Measurements from ENCODE around the gene OR2H2. TPM values are rescaled to one million over a fixed set of nuclear protein-coding genes. Genes with fewer than 3 reads are reported as not detected.

Gene OR2H2
- total and polyA plus RNA-seq, 2 experiments from 2014 or later, result 0.86 TPM; not detected in 1

DNA sequence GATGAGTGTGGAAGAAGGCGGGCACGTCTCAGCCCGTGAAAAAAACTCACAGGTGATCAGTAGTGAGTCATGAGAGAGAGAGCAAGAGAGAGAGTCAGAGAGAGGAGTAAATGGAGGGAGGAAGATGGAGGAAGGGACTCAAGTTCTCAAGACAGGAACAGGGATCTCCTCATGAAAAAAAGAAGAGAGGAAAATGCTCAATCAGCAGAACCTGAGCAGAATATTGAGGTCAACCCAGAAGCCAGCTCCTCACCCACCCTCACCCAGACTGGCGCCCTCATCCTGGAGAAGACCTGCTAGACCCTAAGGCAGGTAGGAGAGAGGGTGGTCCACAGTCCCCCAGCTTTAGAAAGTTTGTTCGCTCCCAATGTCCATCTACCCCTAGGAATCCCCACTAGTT is 30.2 kb upstream of the OR2H2 start:
- peaks cover 10% of the 10 kb centered on the region; the same call in 2 of the 3 replicates for H3K9me3 Mint-ChIP-seq
- H3K27ac Mint-ChIP-seq, result no peak overlapping the region
- Histone ChIP-seq H3K79me2 (replicated peaks; ENCODE audit: insufficient read depth) (no peaks in the 10 kb centered on the region), H3K4me1 (ENCODE audit: insufficient read depth) (peaks cover 30% of the 10 kb centered on the region), H3K9me2 (ENCODE audit: insufficient read depth) (0 out of 2 replicates have a peak, but pooled peaks cover 4% of the 10 kb centered on the region), H3F3A (replicated peaks; ENCODE audit: low read depth) (no peaks in the 10 kb centered on the region; the same call in 1 of the 2 replicates), H4K20me1 (replicated peaks; ENCODE audit: insufficient read depth) (no peaks in the 10 kb centered on the region), H3K36me3 (ENCODE audit: insufficient read depth) (no peaks in the 10 kb centered on the region), H3K4me3 (no peak overlapping the region), H3K27ac (ENCODE audit: low read depth) (no peak overlapping the region), H3K27me3 (ENCODE audit: insufficient read depth) (peaks cover 56% of the 10 kb centered on the region), H2AFZ (no peak overlapping the region), H3K4me2 (no peak overlapping the region)
- no peak overlapping the region; the same call in 2 of the 3 replicates for H3K4me3 Mint-ChIP-seq
- peaks cover 51% of the 10 kb centered on the region for H3K27me3 Mint-ChIP-seq (ENCODE audit: insufficient read depth, low read depth, poor library complexity)
- H3K36me3 Mint-ChIP-seq (ENCODE audit: low read depth), result no peaks in the 10 kb centered on the region; the same call in 2 of the 3 replicates
- TF ChIP-seq EZH2phosphoT487 (IDR thresholded peaks at IDR 0.05; ENCODE audit: unreplicated experiment), result no peak
- TF ChIP-seq JUNB (IDR thresholded peaks at IDR 0.05; ENCODE audit: unreplicated experiment), result no peak
- TF ChIP-seq ZNF331 (CRISPR knock-in tag; IDR thresholded peaks at IDR 0.05; ENCODE audit: low read depth), result no peak
- TF ChIP-seq, protein P1, sequence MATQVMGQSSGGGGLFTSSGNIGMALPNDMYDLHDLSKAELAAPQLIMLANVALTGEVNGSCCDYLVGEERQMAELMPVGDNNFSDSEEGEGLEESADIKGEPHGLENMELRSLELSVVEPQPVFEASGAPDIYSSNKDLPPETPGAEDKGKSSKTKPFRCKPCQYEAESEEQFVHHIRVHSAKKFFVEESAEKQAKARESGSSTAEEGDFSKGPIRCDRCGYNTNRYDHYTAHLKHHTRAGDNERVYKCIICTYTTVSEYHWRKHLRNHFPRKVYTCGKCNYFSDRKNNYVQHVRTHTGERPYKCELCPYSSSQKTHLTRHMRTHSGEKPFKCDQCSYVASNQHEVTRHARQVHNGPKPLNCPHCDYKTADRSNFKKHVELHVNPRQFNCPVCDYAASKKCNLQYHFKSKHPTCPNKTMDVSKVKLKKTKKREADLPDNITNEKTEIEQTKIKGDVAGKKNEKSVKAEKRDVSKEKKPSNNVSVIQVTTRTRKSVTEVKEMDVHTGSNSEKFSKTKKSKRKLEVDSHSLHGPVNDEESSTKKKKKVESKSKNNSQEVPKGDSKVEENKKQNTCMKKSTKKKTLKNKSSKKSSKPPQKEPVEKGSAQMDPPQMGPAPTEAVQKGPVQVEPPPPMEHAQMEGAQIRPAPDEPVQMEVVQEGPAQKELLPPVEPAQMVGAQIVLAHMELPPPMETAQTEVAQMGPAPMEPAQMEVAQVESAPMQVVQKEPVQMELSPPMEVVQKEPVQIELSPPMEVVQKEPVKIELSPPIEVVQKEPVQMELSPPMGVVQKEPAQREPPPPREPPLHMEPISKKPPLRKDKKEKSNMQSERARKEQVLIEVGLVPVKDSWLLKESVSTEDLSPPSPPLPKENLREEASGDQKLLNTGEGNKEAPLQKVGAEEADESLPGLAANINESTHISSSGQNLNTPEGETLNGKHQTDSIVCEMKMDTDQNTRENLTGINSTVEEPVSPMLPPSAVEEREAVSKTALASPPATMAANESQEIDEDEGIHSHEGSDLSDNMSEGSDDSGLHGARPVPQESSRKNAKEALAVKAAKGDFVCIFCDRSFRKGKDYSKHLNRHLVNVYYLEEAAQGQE (IDR thresholded peaks at IDR 0.05; ENCODE audit: unreplicated experiment), result no peak
- peaks cover 44% of the 10 kb centered on the region for H3K4me1 Mint-ChIP-seq
- no peak for DNase-seq (ENCODE audit: low spot score)
- ATAC-seq, result no peak

DNA sequence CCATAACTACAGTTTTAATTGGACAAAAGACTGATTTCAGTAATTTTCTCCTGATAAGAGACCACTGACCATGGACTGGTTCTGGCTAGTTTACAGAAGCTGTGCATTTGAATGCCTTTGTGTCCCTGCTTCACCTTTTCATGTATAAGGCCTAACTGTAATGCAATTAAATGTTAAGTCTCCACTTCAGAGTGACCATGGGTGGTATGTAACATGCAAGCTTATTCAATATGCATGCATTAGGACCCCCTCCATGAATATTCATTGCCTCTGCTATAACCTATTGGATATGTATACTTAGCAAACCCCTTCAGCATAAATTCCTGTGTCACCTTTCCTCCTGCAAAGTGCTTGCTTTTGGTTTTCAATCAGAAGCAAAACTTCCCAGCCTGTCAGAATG is 27.6 kb upstream of the OR2H2 start:
- H3K4me2 ChIP-seq, result peak overlapping the region; percentile 16
- Mint-ChIP-seq H3K36me3 (ENCODE audit: low read depth) (no peaks in the 10 kb centered on the region; the same call in 2 of the 3 replicates), H3K9me3 (peaks cover 10% of the 10 kb centered on the region; the same call in 2 of the 3 replicates), H3K4me3 (peak overlapping the region; percentile 20; the same call in 1 of the 3 replicates), H3K27me3 (ENCODE audit: insufficient read depth, low read depth, poor library complexity) (peaks cover 51% of the 10 kb centered on the region), H3K27ac (no peak overlapping the region), H3K4me1 (peaks cover 48% of the 10 kb centered on the region)
- peak; percentile 83 for TF ChIP-seq NANOG (IDR thresholded peaks at IDR 0.05; ENCODE audit: borderline replicate concordance)
- TF ChIP-seq ZNF114 (CRISPR knock-in tag; IDR thresholded peaks at IDR 0.05), result no peak
- H3K79me2 ChIP-seq (replicated peaks; ENCODE audit: insufficient read depth), result no peaks in the 10 kb centered on the region
- DNase-seq (ENCODE audit: low spot score) (peak; percentile 46), ATAC-seq (no peak; the same call in 2 of the 3 replicates)
- H3K9me2 ChIP-seq (ENCODE audit: insufficient read depth), result 0 out of 2 replicates have a peak, but pooled peaks cover 4% of the 10 kb centered on the region
- no peak overlapping the region for H3K27ac ChIP-seq (ENCODE audit: low read depth)
- H4K20me1 ChIP-seq (replicated peaks; ENCODE audit: insufficient read depth), result no peaks in the 10 kb centered on the region
- peaks cover 33% of the 10 kb centered on the region for H3K4me1 ChIP-seq (ENCODE audit: insufficient read depth)
- no peaks in the 10 kb centered on the region; the same call in 1 of the 2 replicates for H3F3A ChIP-seq (replicated peaks; ENCODE audit: low read depth)
- H3K4me3 ChIP-seq, result peak overlapping the region; percentile 7; the same call in 1 of the 2 replicates
- H3K27me3 ChIP-seq (ENCODE audit: insufficient read depth), result peaks cover 50% of the 10 kb centered on the region
- no peaks in the 10 kb centered on the region for H3K36me3 ChIP-seq (ENCODE audit: insufficient read depth)
- H2AFZ ChIP-seq, result no peak overlapping the region

Data from GM23338 (cell line).